ENCODE data around the gene COL17A1.

DNA sequence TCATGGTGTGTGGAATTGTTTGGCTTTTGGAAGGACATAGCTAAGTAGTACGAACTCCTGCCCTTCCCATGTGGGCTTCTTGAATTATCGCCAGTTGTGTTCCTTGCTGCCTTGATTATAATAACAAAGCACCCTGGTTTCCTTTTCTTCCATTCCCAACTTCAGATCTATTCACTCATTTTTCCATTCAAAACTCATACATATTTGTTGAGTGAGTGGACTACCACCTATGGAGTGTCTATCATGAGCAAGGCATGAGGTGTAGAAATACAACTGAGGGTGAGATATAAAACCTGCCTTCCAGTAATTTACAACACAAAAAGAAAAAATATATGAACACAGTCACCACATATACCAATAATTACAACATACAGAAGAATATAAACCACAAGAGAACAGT, 4.9 kb upstream of the COL17A1 start:
- TF ChIP-seq, protein P1, sequence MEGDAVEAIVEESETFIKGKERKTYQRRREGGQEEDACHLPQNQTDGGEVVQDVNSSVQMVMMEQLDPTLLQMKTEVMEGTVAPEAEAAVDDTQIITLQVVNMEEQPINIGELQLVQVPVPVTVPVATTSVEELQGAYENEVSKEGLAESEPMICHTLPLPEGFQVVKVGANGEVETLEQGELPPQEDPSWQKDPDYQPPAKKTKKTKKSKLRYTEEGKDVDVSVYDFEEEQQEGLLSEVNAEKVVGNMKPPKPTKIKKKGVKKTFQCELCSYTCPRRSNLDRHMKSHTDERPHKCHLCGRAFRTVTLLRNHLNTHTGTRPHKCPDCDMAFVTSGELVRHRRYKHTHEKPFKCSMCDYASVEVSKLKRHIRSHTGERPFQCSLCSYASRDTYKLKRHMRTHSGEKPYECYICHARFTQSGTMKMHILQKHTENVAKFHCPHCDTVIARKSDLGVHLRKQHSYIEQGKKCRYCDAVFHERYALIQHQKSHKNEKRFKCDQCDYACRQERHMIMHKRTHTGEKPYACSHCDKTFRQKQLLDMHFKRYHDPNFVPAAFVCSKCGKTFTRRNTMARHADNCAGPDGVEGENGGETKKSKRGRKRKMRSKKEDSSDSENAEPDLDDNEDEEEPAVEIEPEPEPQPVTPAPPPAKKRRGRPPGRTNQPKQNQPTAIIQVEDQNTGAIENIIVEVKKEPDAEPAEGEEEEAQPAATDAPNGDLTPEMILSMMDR (IDR thresholded peaks at IDR 0.05) = no peak
- no peak for TF ChIP-seq POLR2A (IDR thresholded peaks at IDR 0.05)
